ENCODE measurements around the gene TIMP3. TPM values are rescaled to one million over a fixed set of nuclear protein-coding genes. Genes with fewer than 3 reads are reported as not detected.
"Not testable (repeated sequence)": the region's sequence is repeated elsewhere in the genome, so short reads cannot be mapped to it uniquely, and the experiment has no call there.

The TIMP3 gene
- 116 and 341 TPM in 2 replicates for total RNA-seq

- peak; percentile 60 to 61 for DNase-seq (ENCODE audit: low read depth in 2 of 2)
Measured at GRCh38 chr22:32801537-32802236, at the start of gene TIMP3. Gene TIMP3, plus strand, starts transcription at chr22:32801705. Its CDS starts 297 bp downstream, at chr22:32802002.

GRCh38 chr22:32752326-32752725 lies 49.2 kb upstream of the TIMP3 start:
- no peak for DNase-seq (ENCODE audit: low read depth in 2 of 2)

GRCh38 chr22:32752816-32753520 lies 48.5 kb upstream of the TIMP3 start:
- no peak for DNase-seq (ENCODE audit: low read depth in 2 of 2)

- no peak for DNase-seq (ENCODE audit: low read depth in 2 of 2)
Measured at GRCh38 chr22:32753591-32753990, 47.9 kb upstream of the TIMP3 start.

GRCh38 chr22:32754413-32755041 lies 47.0 kb upstream of the TIMP3 start:
- no peak for DNase-seq (ENCODE audit: low read depth in 2 of 2)

GRCh38 chr22:32757086-32757762 lies 44.3 kb upstream of the TIMP3 start:
- DNase-seq (ENCODE audit: low read depth in 2 of 2) = not testable (repeated sequence)

- no peak for DNase-seq (ENCODE audit: low read depth in 2 of 2)
Measured at GRCh38 chr22:32758866-32759385, 42.6 kb upstream of the TIMP3 start.

GRCh38 chr22:32760396-32760795 lies 41.1 kb upstream of the TIMP3 start:
- DNase-seq (ENCODE audit: low read depth in 2 of 2) = no peak

GRCh38 chr22:32760815-32761214 lies 40.7 kb upstream of the TIMP3 start:
- no peak for DNase-seq (ENCODE audit: low read depth in 2 of 2)

- DNase-seq (ENCODE audit: low read depth in 2 of 2) = no peak
Measured at GRCh38 chr22:32761251-32761903, 40.1 kb upstream of the TIMP3 start.

GRCh38 chr22:32764330-32765131 lies 37.0 kb upstream of the TIMP3 start:
- no peak for DNase-seq (ENCODE audit: low read depth in 2 of 2)

- no peak for DNase-seq (ENCODE audit: low read depth in 2 of 2)
Measured at GRCh38 chr22:32765132-32765618, 36.3 kb upstream of the TIMP3 start.

- no peak for DNase-seq (ENCODE audit: low read depth in 2 of 2)
Measured at GRCh38 chr22:32771756-32772155, 29.7 kb upstream of the TIMP3 start.

- DNase-seq (ENCODE audit: low read depth in 2 of 2) = peak in 1 of 2 donors; percentile 3
Measured at GRCh38 chr22:32775957-32776356, 25.5 kb upstream of the TIMP3 start.

GRCh38 chr22:32776397-32776796 lies 25.1 kb upstream of the TIMP3 start:
- DNase-seq (ENCODE audit: low read depth in 2 of 2) = no peak

- no peak for DNase-seq (ENCODE audit: low read depth in 2 of 2)
Measured at GRCh38 chr22:32776802-32777201, 24.7 kb upstream of the TIMP3 start.

- no peak for DNase-seq (ENCODE audit: low read depth in 2 of 2)
Measured at GRCh38 chr22:32777987-32778386, 23.5 kb upstream of the TIMP3 start.

GRCh38 chr22:32780726-32781310 lies 20.7 kb upstream of the TIMP3 start:
- DNase-seq (ENCODE audit: low read depth in 2 of 2) = no peak

GRCh38 chr22:32781695-32782094 lies 19.8 kb upstream of the TIMP3 start:
- no peak for DNase-seq (ENCODE audit: low read depth in 2 of 2)
